Gastrocnemius medialis (tissue), 4 donors: ENCODE results near the gene TAPT1. TPM values are rescaled to one million over a fixed set of nuclear protein-coding genes. Genes with fewer than 3 reads are reported as not detected.

Source experiments
- ATAC-seq, 2 donors: fragments of 150-250 bp; one replicate each; pipeline ENCODE4 v1.9.1; 2016
- DNase-seq, 2 donors: peaks; one replicate each; pipeline ENCODE4 v3.0.0-alpha.2; 2019
- H3K27ac ChIP-seq, 4 donors: fragments of 200-600 bp; sonication (generic); 1 replicate in 1 of 4; 2 replicates in 3 of 4; pipeline ENCODE4 v1.5.1; 2016 to 2018; ENCODE audit warnings: mild to moderate bottlenecking in 2 of 4, moderate library complexity in 1 of 4
- H3K27me3 ChIP-seq, 3 donors: fragments of 200-600 bp; sonication (generic) in 2 of 3; 1 replicate in 1 of 3; 2 replicates in 2 of 3; pipeline versions ENCODE4 v1.5.1 to v1.6.0; 2016 to 2019; ENCODE audit warnings: mild to moderate bottlenecking in 1 of 3, moderate library complexity in 1 of 3
- H3K36me3 ChIP-seq, 2 donors: fragments of 200-600 bp; sonication (generic) in 1 of 2; one replicate each; pipeline ENCODE4 v1.5.1; 2017 to 2018
- H3K4me1 ChIP-seq, 2 donors: fragments of 200-600 bp; sonication (generic) in 1 of 2; one replicate each; pipeline ENCODE4 v1.5.1; 2016 to 2017; ENCODE audit warnings: mild to moderate bottlenecking in 2 of 2
- H3K4me3 ChIP-seq, 4 donors: fragments of 200-600 bp; sonication (generic) in 3 of 4; 1 replicate in 1 of 4; 2 replicates in 3 of 4; pipeline ENCODE4 v1.5.1; 2016 to 2019; ENCODE audit warnings: mild to moderate bottlenecking in 2 of 4
- H3K9me3 ChIP-seq, 3 donors: fragments of 200-600 bp; sonication (generic) in 2 of 3; 1 replicate in 1 of 3; 2 replicates in 2 of 3; pipeline ENCODE4 v1.5.1; 2016 to 2019
- CTCF ChIP-seq, 5 experiments: fragments of 450-650 bp in 3 of 5; fragments of 200-600 bp in 2 of 5; sonication (generic) in 2 of 5; IDR thresholded peaks in 4 of 5; conservative IDR thresholded peaks in 1 of 5; 1 replicate in 4 of 5; 2 replicates in 1 of 5; pipeline ENCODE4 v1.5.1; 2016 to 2019; ENCODE audit warnings: antibody characterized with exemption in 5 of 5, mild to moderate bottlenecking in 3 of 5, moderate library complexity in 3 of 5
- POLR2A ChIP-seq, 2 donors: fragments of 450-650 bp; IDR thresholded peaks; one replicate each; pipeline ENCODE4 v1.6.1; 2017; ENCODE audit warnings: antibody characterized with exemption in 2 of 2, mild to moderate bottlenecking in 2 of 2, moderate library complexity in 2 of 2
- in situ Hi-C, 4 donors: fragments of 200-750 bp; cut with MboI; loops; one replicate each; pipeline versions ENCODE4 v1.15.0 to v1.8.0; 2017; ENCODE audit warnings: low sequenced_read_pairs in 4 of 4
- intact Hi-C: fragments of 100-400 bp; cut with DNase I; formaldehyde crosslinking; loops from one replicate; pipeline ENCODE4 v1.15.1; 2023; ENCODE audit warnings: low total_unique reads
- total RNA-seq, 4 donors: library from RNA; depleted of rRNA; stranded (reverse); fragments of >200 nt; gene quantifications; one replicate each; pipeline versions ENCODE4 v1.1.0 to v1.2.3, GENCODE V29; 2016

The TAPT1 gene
- total RNA-seq, 4 donors from 2014 or later: 29.5 to 44.1 (median 40.8) TPM

GRCh38 chr4:16253127-16253960 lies 27.1 kb upstream of the TAPT1 start:
- no peak for DNase-seq
- in situ Hi-C loops: loop anchor here in 1 of 4 donors (25.0 kb wide), 1 partner anchor 441 kb away; no protein-coding TSS in a partner anchor
- ATAC-seq: no peak
- Histone ChIP-seq H3K27ac (no peak overlapping the region), H3K4me3 (no peak overlapping the region), H3K36me3 (no peaks in the 10 kb centered on the region), H3K27me3 (no peaks in the 10 kb centered on the region), H3K9me3 (no peaks in the 10 kb centered on the region), H3K4me1 (no peaks in the 10 kb centered on the region)
- TF ChIP-seq CTCF (IDR thresholded peaks at IDR 0.05 in 4 of 5, conservative IDR thresholded peaks at IDR 0.05 in 1 of 5) (no peak), POLR2A (IDR thresholded peaks at IDR 0.05) (no peak)
- intact Hi-C loops: no loop called here

- Histone ChIP-seq H3K36me3 (no peaks in the 10 kb centered on the region), H3K27me3 (no peaks in the 10 kb centered on the region), H3K9me3 (no peaks in the 10 kb centered on the region), H3K4me1 (no peaks in the 10 kb centered on the region), H3K27ac (no peak overlapping the region), H3K4me3 (no peak overlapping the region)
- ATAC-seq: no peak
- DNase-seq: no peak
- TF ChIP-seq POLR2A (IDR thresholded peaks at IDR 0.05) (no peak), CTCF (IDR thresholded peaks at IDR 0.05 in 4 of 5, conservative IDR thresholded peaks at IDR 0.05 in 1 of 5) (no peak)
- intact Hi-C loops (no loop called here), in situ Hi-C loops (loop anchor here in 1 of 4 donors (25.0 kb wide), 1 partner anchor 439 kb away; no protein-coding TSS in a partner anchor)
Observed at GRCh38 chr4:16250661-16251365, 24.5 kb upstream of the TAPT1 start.

GRCh38 chr4:16248605-16249004 lies 22.3 kb upstream of the TAPT1 start:
- no peaks in the 10 kb centered on the region for H3K9me3 ChIP-seq
- DNase-seq (no peak), ATAC-seq (no peak)
- H3K4me3 ChIP-seq: no peak overlapping the region
- H3K36me3 ChIP-seq: no peaks in the 10 kb centered on the region
- H3K27me3 ChIP-seq: no peaks in the 10 kb centered on the region
- H3K27ac ChIP-seq: no peak overlapping the region
- no peak for TF ChIP-seq POLR2A (IDR thresholded peaks at IDR 0.05)
- no peak for TF ChIP-seq CTCF (IDR thresholded peaks at IDR 0.05 in 4 of 5, conservative IDR thresholded peaks at IDR 0.05 in 1 of 5)
- in situ Hi-C loops: no loop called here
- H3K4me1 ChIP-seq: no peaks in the 10 kb centered on the region
- intact Hi-C loops: loop anchor here (10.0 kb wide), 1 partner anchor 1956 kb away; no protein-coding TSS in a partner anchor

GRCh38 chr4:16245241-16245640 lies 19.0 kb upstream of the TAPT1 start:
- in situ Hi-C loops (no loop called here), intact Hi-C loops (loop anchor here (10.0 kb wide), 1 partner anchor 1960 kb away; no protein-coding TSS in a partner anchor)
- H3K4me3 ChIP-seq: no peak overlapping the region

More at GRCh38 chr4:16245241-16245640, 19.0 kb upstream of the TAPT1 start:
- no peak for ATAC-seq
- H3K4me1 ChIP-seq: no peaks in the 10 kb centered on the region
- H3K36me3 ChIP-seq: no peaks in the 10 kb centered on the region
- no peak overlapping the region for H3K27ac ChIP-seq
- TF ChIP-seq CTCF (IDR thresholded peaks at IDR 0.05 in 4 of 5, conservative IDR thresholded peaks at IDR 0.05 in 1 of 5) (no peak), POLR2A (IDR thresholded peaks at IDR 0.05) (no peak)
- DNase-seq: no peak
- no peaks in the 10 kb centered on the region for H3K27me3 ChIP-seq
- H3K9me3 ChIP-seq: no peaks in the 10 kb centered on the region
